HG03280 (cell line): Measurements from ENCODE around the gene PTGDS.

ENCODE experiments used
- ATAC-seq: cut with Tn5 transposase; IDR thresholded peaks from one replicate; pipeline ENCODE4 v1.9.1; 2021; ENCODE audit warnings: mild to moderate bottlenecking, moderate library complexity; ENCODE audit not compliant: unreplicated experiment

Gene PTGDS

GRCh38 chr9:137020771-137021567, 43.7 kb downstream of the PTGDS start:
- no peak for ATAC-seq

DNA sequence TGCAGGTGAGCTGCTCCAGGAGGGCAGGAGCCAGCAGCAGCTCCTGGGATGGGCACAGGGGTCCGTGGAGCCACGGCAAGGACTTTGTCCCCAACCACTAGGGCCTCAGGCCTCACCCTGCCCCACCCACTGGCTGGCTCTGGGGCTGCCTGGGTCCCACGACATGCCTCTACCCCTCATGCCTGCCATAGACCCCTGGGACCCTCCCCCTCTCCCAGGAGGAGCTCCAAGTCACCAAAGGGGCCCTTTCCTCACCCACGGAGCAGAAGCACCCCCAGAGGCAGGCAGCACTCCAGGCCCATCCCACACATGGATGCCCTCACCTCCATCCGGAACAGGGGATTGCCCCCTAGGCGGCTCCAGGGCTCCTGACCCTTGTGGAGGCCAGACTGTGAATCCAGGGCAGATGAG, 44.3 kb downstream of the PTGDS start:
- no peak for ATAC-seq

DNA sequence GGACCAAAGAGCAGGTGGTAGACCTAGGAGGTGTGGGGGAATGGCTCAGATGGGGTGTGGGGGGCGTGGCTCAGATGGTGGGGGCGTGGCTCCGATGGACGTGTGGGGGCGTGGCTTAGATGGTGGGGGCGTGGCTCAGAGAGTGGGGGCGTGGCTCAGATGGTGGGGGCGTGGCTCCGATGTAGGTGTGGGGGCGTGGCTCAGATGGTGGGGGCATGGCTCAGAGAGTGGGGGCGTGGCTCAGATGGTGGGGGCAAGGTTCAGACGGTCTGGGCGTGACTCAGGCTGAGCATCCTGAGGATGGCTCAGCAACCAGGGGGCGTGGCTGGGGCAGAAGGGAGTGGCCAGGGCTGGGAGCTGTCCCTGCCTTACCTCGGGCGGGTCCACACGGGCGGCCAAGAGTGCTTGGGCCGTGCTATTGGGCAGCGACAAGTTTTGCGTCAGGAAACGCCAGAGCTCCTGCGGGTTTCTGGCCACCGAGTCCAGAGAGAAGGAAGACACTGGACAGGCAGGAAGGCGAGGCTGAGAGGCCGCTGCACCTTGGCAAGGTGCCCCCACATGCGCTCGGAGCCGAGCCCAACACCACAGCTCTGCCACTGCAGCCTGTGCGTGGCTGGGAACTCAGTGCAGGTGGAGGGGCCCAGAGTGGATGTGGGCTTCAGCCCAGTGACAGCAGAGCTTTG, 44.8 kb downstream of the PTGDS start:
- ATAC-seq, result no peak

DNA sequence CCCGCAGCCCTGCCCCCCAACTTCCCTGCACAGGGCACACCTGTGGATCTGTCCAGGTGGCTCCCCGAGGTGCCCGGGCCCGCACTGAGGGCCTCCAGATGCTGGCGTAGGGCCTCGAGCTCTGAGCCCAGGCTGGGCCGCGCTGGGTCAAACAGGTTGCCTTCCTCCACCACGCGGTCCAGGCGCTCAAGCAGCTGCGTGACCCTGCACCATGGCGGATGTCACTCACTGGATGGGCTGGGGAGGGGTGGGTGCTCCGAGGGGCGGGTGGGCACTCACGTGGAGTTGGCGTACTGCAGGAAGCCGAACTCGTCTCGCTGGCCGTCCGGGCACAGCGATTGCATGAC, 45.3 kb downstream of the PTGDS start:
- no peak for ATAC-seq

- no peak for ATAC-seq
Observed at GRCh38 chr9:137023157-137023556, 45.9 kb downstream of the PTGDS start.

- ATAC-seq, result no peak
Observed at GRCh38 chr9:137023583-137023991, 46.3 kb downstream of the PTGDS start.

DNA sequence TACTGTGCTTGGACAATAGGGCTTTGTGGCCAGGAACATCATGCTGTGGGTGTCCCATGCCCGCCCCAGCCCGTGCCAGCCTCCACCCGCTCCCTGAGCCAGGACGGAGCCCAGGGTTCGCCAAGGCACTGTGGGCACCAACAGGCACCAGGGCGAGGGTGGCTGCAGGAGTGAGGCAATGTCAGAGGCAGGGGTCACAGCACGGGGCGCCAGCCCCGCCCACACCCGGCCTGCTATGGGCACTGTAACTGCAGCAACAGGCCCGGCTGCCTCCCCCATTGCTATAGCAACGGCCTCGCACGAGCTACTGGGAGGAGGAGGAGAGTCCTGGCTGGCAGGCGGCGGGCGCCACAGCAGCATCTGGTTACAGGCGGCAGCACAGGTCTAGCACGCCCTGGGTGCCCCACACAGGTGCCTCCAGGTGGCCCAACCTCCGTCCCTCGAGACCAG, 48.2 kb downstream of the PTGDS start:
- no peak for ATAC-seq

- no peak for ATAC-seq
Observed at GRCh38 chr9:137026384-137026783, 49.1 kb downstream of the PTGDS start.

- no peak for ATAC-seq
Observed at GRCh38 chr9:137026828-137027227, 49.5 kb downstream of the PTGDS start.

- ATAC-seq, result no peak
Observed at GRCh38 chr9:137027369-137028262, 50.3 kb downstream of the PTGDS start, which contains the start of gene ABCA2. Gene ABCA2, minus strand, starts transcription at chr9:137028237. Its CDS starts 97 bp downstream, at chr9:137028140.

GRCh38 chr9:137028263-137029057, 51.2 kb downstream of the PTGDS start:
- ATAC-seq, result peak; percentile 44

- ATAC-seq, result no peak
Observed at GRCh38 chr9:137029058-137029936, 52.0 kb downstream of the PTGDS start.

- ATAC-seq, result no peak
Observed at GRCh38 chr9:137030006-137030405, 52.7 kb downstream of the PTGDS start.

- no peak for ATAC-seq
Observed at GRCh38 chr9:137030538-137031527, 53.5 kb downstream of the PTGDS start.
